ENCODE results near the gene G0S2. TPM values are rescaled to one million over a fixed set of nuclear protein-coding genes. Genes with fewer than 3 reads are reported as not detected.

G0S2 gene
- total RNA-seq, 2 experiments from 2014 or later = 4.9 to 5.7 TPM

- POLR2A ChIA-PET = interaction anchor here (0.7 to 1.1 kb wide), 2 partner anchors 13 to 76 kb away, joined by 3 read pairs; no protein-coding TSS in a partner anchor
- no peak for TF ChIP-seq CTCF (IDR thresholded peaks at IDR 0.05)
- Mint-ChIP-seq H3K27me3 (no peaks in the 10 kb centered on the region), H3K36me3 (ENCODE audit: low read depth) (no peaks in the 10 kb centered on the region), H3K9me3 (no peaks in the 10 kb centered on the region), H3K4me3 (no peak overlapping the region), H3K4me1 (ENCODE audit: low read depth) (no peaks in the 10 kb centered on the region), H3K27ac (no peak overlapping the region)
- no peak for ATAC-seq
- intact Hi-C loops (cut with micrococcal nuclease) = loop anchor here (5.0 kb wide), 1 partner anchor 59 kb away; no protein-coding TSS in a partner anchor
- CTCF ChIA-PET = no interaction called here
- no peak for DNase-seq
These were observed 41.7 kb upstream of the G0S2 start for GRCh38 chr1:209633335-209633997.

DNA sequence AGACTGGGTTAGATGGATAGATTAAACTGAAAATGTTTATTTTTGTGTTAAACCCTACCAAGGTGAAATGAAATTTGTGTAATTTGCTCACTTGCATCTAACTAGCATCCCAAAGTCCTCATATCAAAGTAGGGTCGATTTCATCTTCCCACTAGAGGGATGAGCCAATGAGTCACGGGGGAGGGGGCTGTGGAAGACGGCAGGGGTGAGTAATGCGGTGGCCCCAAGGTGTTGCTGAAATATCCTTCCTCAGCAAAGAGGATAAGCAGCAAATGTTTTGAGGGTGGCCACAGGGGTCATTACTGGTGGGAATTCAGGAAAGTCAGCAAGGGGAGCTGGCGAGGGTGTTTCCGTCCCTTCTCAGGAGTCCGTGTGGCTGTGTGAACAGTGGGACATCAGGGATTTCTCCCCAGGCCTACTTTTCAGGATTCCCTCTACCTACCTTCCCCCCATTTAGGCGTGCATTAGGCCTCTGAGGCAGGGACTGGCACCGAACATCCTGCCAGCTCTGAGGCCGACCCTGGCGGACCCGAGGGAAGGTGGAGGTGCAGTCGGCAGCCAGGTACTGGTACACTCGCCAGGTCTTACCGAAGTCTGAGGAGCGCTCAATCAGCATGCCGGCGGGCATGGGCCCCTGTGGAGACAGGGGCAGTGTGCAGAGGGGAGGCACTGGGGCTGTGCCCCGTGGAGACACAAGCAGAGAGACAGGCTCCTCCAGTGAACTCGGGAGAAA, 41.0 kb upstream of the G0S2 start:
- Mint-ChIP-seq H3K27ac (no peak overlapping the region), H3K4me1 (ENCODE audit: low read depth) (no peaks in the 10 kb centered on the region), H3K4me3 (no peak overlapping the region), H3K27me3 (no peaks in the 10 kb centered on the region), H3K9me3 (no peaks in the 10 kb centered on the region), H3K36me3 (ENCODE audit: low read depth) (no peaks in the 10 kb centered on the region)
- ATAC-seq (no peak), DNase-seq (no peak)
- intact Hi-C loops (cut with micrococcal nuclease) = loop anchor here (5.0 kb wide), 1 partner anchor 58 kb away; no protein-coding TSS in a partner anchor
- TF ChIP-seq CTCF (IDR thresholded peaks at IDR 0.05) = no peak
- ChIA-PET POLR2A (interaction anchor here (0.7 to 1.1 kb wide), 2 partner anchors 12 to 77 kb away, joined by 3 read pairs; no protein-coding TSS in a partner anchor), CTCF (interaction anchor here (1.4 kb wide), 1 partner anchor 64 kb away, joined by 3 read pairs; no protein-coding TSS in a partner anchor)

GRCh38 chr1:209635850-209636249, 39.4 kb upstream of the G0S2 start:
- no peaks in the 10 kb centered on the region for H3K9me3 Mint-ChIP-seq
- H3K4me3 Mint-ChIP-seq = no peak overlapping the region
- H3K36me3 Mint-ChIP-seq (ENCODE audit: low read depth) = no peaks in the 10 kb centered on the region
- DNase-seq = no peak
- H3K27ac Mint-ChIP-seq = no peak overlapping the region
- intact Hi-C loops (cut with micrococcal nuclease) = no loop called here
- ChIA-PET CTCF (interaction anchor here (0.8 to 2.3 kb wide), 4 partner anchors 9 to 112 kb away, joined by 3 to 9 read pairs (median 4); no protein-coding TSS in a partner anchor), POLR2A (no interaction called here)
- no peaks in the 10 kb centered on the region for H3K27me3 Mint-ChIP-seq
- no peak for ATAC-seq
- no peak for TF ChIP-seq CTCF (IDR thresholded peaks at IDR 0.05)
- H3K4me1 Mint-ChIP-seq (ENCODE audit: low read depth) = no peaks in the 10 kb centered on the region

GRCh38 chr1:209641832-209642172, 33.4 kb upstream of the G0S2 start:
- ATAC-seq (no peak), DNase-seq (no peak)
- no peak for TF ChIP-seq CTCF (IDR thresholded peaks at IDR 0.05)
- CTCF ChIA-PET = interaction anchor here (0.9 to 2.2 kb wide), 5 partner anchors 10 to 72 kb away, joined by 3 to 6 read pairs (median 4); no protein-coding TSS in a partner anchor
- H3K4me1 Mint-ChIP-seq (ENCODE audit: low read depth) = no peaks in the 10 kb centered on the region
- POLR2A ChIA-PET = interaction anchor here (0.6 kb wide), 1 partner anchor 43 kb away, joined by 3 read pairs; no protein-coding TSS in a partner anchor
- H3K4me3 Mint-ChIP-seq = no peak overlapping the region
- no peaks in the 10 kb centered on the region for H3K36me3 Mint-ChIP-seq (ENCODE audit: low read depth)
- H3K27me3 Mint-ChIP-seq = no peaks in the 10 kb centered on the region
- H3K9me3 Mint-ChIP-seq = no peaks in the 10 kb centered on the region
- intact Hi-C loops (cut with micrococcal nuclease) = no loop called here
- H3K27ac Mint-ChIP-seq = no peak overlapping the region
